Measurements from ENCODE around the gene STX4. TPM values are rescaled to one million over a fixed set of nuclear protein-coding genes. Genes with fewer than 3 reads are reported as not detected.

The STX4 gene
- total RNA-seq, 4 donors from 2014 or later, result 45.7 to 70.7 (median 55.6) TPM

DNA sequence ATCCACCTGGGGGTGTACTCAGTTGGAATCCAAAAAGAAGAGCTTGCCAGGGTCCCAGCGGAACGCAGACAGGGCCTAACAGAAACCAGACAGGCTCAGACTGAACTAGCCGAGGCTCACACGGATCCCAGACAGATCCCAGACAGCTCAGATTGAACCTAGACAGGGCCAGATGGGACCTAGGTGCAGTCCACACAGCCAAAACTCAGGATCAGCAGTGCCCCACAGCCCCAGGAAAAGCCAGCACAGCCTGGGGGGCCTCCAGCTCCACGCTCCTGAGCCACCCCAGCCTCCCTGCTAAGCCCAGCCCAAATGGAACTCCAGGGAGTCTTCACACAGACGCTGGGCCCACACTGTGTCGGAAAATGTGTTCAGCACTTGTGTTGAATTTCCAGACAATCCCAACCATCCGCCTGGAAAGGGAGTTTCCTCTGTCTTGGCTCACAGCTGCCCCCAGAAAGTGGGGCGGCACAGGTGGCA lies 30.5 kb upstream of the STX4 start:
- TF ChIP-seq, protein P1, sequence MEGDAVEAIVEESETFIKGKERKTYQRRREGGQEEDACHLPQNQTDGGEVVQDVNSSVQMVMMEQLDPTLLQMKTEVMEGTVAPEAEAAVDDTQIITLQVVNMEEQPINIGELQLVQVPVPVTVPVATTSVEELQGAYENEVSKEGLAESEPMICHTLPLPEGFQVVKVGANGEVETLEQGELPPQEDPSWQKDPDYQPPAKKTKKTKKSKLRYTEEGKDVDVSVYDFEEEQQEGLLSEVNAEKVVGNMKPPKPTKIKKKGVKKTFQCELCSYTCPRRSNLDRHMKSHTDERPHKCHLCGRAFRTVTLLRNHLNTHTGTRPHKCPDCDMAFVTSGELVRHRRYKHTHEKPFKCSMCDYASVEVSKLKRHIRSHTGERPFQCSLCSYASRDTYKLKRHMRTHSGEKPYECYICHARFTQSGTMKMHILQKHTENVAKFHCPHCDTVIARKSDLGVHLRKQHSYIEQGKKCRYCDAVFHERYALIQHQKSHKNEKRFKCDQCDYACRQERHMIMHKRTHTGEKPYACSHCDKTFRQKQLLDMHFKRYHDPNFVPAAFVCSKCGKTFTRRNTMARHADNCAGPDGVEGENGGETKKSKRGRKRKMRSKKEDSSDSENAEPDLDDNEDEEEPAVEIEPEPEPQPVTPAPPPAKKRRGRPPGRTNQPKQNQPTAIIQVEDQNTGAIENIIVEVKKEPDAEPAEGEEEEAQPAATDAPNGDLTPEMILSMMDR (IDR thresholded peaks at IDR 0.05; ENCODE audit: low read depth), result no peak

DNA sequence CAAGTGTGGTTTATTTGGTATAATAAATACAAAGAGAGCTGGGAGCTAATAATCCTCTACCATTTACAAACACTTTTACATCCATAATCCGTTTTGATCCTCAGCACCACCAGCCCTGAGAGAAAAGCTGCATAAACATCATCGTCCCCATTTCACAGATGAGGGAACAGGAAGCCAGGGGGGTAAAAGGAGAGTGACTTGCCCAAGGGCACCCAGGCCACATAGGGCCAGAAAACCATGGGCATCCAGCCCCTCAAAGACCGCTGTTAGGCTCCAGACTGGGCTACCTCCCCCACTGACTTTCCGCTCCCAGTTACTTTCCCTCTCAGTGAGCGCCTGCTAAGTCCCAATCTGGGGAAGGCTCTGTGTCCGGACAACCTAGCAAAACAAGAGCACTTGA lies 29.6 kb upstream of the STX4 start:
- TF ChIP-seq, protein P1 (IDR thresholded peaks at IDR 0.05; ENCODE audit: low read depth), result no peak

DNA sequence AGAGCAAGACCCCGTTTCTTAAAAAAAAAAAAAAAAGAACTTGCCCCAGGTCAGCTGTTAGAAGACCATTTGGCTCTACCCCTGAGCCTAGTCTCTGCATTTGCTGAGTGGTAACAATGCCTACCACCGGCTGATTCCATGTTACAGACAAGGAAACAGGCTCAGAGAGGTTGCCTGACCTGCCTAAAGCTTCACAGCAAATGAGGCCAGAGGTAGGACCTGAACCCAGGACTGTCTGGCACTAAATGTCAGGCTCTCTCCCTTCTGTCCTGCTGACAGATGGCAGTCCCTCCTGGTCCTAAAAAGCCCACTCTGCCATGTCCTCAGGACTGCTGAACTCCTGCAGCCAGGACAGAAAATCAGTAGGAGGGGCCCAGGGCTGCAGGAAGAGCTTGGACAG lies 28.7 kb upstream of the STX4 start:
- TF ChIP-seq, protein P1 (IDR thresholded peaks at IDR 0.05; ENCODE audit: low read depth), result no peak

DNA sequence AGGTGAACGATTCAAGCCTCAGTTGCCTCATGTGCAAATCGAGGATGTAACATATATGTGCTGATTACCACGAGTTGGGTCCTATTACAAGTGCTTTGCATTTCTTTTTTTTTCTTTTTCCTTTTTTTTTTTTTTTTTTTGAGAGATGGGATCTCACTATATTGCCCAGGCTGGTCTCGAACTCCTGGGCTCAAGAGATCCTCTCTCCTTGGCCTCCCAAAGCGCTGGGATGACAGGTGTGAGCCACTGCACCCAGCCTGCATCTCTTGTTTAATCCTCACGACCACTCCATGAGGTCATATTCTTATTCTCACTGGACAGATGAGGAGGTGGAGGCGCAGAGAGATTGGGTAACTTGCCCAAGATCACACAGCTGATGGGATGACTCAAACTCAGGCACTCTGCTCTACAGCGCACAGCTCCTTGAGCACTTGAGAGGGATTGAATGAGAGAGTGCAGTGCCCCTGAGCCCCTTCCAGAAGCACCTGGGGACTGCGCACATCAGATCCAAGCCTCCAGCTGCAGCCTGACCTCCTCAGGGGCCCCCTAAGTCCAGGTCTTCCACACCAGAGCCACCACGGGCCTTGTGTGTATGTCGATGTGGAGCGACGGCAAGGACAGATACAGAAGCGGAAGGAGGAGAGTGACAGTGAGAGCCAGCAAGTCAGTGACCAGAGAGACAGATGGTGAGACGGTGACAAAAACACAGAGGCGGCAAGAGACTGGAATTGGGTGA lies 27.8 kb upstream of the STX4 start:
- TF ChIP-seq, protein P1 (IDR thresholded peaks at IDR 0.05; ENCODE audit: low read depth), result no peak

DNA sequence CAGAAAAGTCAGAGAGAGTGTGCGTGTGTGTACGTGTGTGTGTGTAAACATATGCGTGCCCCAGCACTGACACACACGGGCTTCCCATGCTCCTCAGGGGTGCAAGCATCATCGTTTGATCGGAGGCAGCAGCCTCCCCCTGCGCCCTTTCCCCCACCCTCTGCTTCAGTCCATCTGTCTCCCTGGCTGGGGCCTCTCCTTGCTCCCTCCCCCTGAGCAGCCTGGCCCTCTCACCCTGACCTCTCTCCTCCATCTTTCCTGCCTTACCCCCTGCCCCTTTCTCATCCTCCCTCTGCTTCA lies 27.3 kb upstream of the STX4 start:
- TF ChIP-seq, protein P1 (IDR thresholded peaks at IDR 0.05; ENCODE audit: low read depth), result no peak

DNA sequence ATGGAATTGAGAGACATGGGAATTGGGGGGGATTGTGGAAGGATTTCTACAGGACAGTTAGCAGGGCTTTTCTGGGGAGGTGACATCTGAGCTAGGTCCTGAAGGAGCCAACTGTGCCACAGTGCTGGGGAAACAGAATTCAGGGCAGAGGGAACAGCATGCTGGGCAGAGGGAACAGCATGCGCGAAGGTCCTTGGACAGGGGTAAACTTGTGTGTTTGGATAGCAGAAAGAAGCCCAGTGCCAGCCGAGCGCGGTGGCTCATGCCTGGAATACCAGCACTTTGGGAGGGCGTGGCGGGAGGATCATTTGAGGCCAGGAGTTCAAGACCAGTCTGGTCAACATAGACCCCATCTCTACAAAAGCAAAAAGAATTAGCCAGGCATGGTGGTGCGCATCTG lies 26.8 kb upstream of the STX4 start:
- TF ChIP-seq, protein P1 (IDR thresholded peaks at IDR 0.05; ENCODE audit: low read depth), result no peak

DNA sequence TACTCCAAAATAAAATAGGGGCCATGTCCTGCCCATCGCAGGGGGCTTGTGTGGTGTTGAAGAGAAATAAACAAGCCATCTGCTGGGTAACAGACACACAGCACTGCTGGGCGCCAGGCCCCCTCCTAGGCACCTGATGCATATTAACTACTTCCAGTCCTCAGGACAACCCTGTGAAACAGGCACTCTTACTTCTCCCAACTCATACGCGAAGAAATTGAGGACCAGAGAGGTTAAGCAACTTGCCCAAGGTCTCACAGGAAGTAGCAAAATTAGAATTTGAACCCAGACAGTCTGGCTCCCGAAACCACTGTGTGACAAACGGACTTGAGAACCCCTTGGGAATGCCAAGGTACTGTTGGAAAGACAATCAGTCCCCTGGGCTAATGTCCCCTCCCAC lies 25.7 kb upstream of the STX4 start:
- TF ChIP-seq, protein P1 (IDR thresholded peaks at IDR 0.05; ENCODE audit: low read depth), result no peak

All from subcutaneous adipose tissue (tissue), 4 donors.